ENCODE results near the gene NKG7.

GRCh38 chr19:51422053-51422448 lies 49.6 kb upstream of the NKG7 start:
- TF ChIP-seq CTCF (IDR thresholded peaks at IDR 0.05) (peak in 3 of 4 experiments; percentile 78 to 90 (median 84)), POLR2A (IDR thresholded peaks at IDR 0.05) (no peak), POLR2AphosphoS5 (IDR thresholded peaks at IDR 0.05) (no peak), EP300 (IDR thresholded peaks at IDR 0.05) (no peak)

Measured in gastroesophageal sphincter (tissue), 3 donors.